ENCODE measurements around the gene CYP4F2. TPM values are rescaled to one million over a fixed set of nuclear protein-coding genes. Genes with fewer than 3 reads are reported as not detected.

The CYP4F2 gene
- polyA plus RNA-seq, 1 donor from 2014 or later: not detected

GRCh38 chr19:15828121-15828610 is 69.7 kb downstream of the CYP4F2 start:
- Histone ChIP-seq H3F3A (ENCODE audit: insufficient read depth, low read length, poor library complexity, severe bottlenecking) (no peaks in the 10 kb centered on the region), H3K9me2 (ENCODE audit: insufficient read depth, low read length) (no peaks in the 10 kb centered on the region), H3K4me2 (ENCODE audit: low read length) (no peak overlapping the region), H3K27me3 (ENCODE audit: insufficient read depth, low read depth, low read length) (no peaks in the 10 kb centered on the region), H3K36me3 (ENCODE audit: insufficient read depth, low read length) (no peaks in the 10 kb centered on the region), H3K9ac (ENCODE audit: low read length) (no peak overlapping the region), H3K27ac (ENCODE audit: low read length) (no peak overlapping the region), H2AFZ (ENCODE audit: low read depth, low read length) (no peak overlapping the region), H4K20me1 (ENCODE audit: insufficient read depth) (no peaks in the 10 kb centered on the region), H3K79me2 (replicated peaks; ENCODE audit: insufficient read depth, low read length) (no peaks in the 10 kb centered on the region), H3K4me3 (ENCODE audit: low read length) (no peak overlapping the region), H3K9me3 (ENCODE audit: low read length) (peaks cover 2% of the 10 kb centered on the region)
- TF ChIP-seq SMC3 (conservative IDR thresholded peaks at IDR 0.05; ENCODE audit: poor library complexity) (no peak), EZH2 (IDR thresholded peaks at IDR 0.05; ENCODE audit: borderline replicate concordance, insufficient read depth, low read length, poor library complexity, severe bottlenecking) (no peak), RAD21 (conservative IDR thresholded peaks at IDR 0.05) (no peak), TAF1 (IDR thresholded peaks at IDR 0.05; ENCODE audit: low read depth) (no peak), CTCF (IDR thresholded peaks at IDR 0.05; ENCODE audit: poor library complexity, severe bottlenecking) (no peak), POLR2AphosphoS5 (IDR thresholded peaks at IDR 0.05) (no peak), EP300 (conservative IDR thresholded peaks at IDR 0.05; ENCODE audit: poor library complexity, severe bottlenecking) (no peak), MXI1 (conservative IDR thresholded peaks at IDR 0.05; ENCODE audit: poor library complexity, severe bottlenecking) (no peak)

Small RNA genes within 50 kb of the gene (small RNA-seq; reads per million reads assigned to genes)
- gene CYP4F36P: 0 reads per million in 3 experiments

Other genes starting within 250 kb of the CYP4F2 start
- gene CYP4F12, start 225.0 kb downstream of the CYP4F2 start, polyA plus RNA-seq: not detected in 2 replicates
- not detected in 2 replicates for gene OR10H2, start 170.1 kb downstream of the CYP4F2 start, polyA plus RNA-seq
- not detected in 2 replicates for gene OR10H3, start 160.1 kb downstream of the CYP4F2 start, polyA plus RNA-seq
- gene OR10H5, start 110.4 kb downstream of the CYP4F2 start, polyA plus RNA-seq: not detected in 2 replicates
- gene OR10H1, start 82.4 kb downstream of the CYP4F2 start, polyA plus RNA-seq: not detected in 2 replicates
- gene CYP4F11, start 36.5 kb upstream of the CYP4F2 start, polyA plus RNA-seq: not detected in 2 replicates
- gene OR10H4, start 50.9 kb upstream of the CYP4F2 start, polyA plus RNA-seq: not detected in 2 replicates
- 119 and 129 TPM in 2 replicates for gene TPM4, start 178.4 kb upstream of the CYP4F2 start, polyA plus RNA-seq
- 27.5 and 29.8 TPM in 2 replicates for gene RAB8A, start 213.8 kb upstream of the CYP4F2 start, polyA plus RNA-seq
- gene HSH2D, start 245.6 kb upstream of the CYP4F2 start, polyA plus RNA-seq: not detected in 2 replicates

All from neural cell (in vitro differentiated cells).